ENCODE results near the gene GET4. TPM values are rescaled to one million over a fixed set of nuclear protein-coding genes. Genes with fewer than 3 reads are reported as not detected.

The GET4 gene
- total RNA-seq, 2 donors from 2014 or later = 34.8 to 42.2 TPM

DNA sequence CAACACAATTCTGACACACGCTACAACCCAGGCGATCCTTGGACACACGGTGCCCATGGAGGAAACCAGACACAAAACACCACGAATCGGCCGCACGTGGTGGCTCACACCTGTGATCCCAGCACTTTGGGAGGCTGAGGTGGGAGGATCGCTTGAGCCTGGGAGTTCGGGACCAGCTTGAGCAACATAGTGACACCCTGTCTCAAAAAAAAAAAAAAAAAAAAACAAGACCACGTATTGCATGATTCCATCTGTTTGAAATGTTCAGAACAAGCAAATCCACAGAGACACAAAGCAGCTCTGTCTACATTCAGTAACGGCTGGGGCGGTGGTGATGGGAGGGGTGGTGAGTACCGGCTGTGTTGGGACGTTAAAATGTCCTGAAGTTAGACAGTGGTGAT, 53.0 kb downstream of the GET4 start:
- no peak for TF ChIP-seq POLR2A (IDR thresholded peaks at IDR 0.05)
- TF ChIP-seq, protein P1, sequence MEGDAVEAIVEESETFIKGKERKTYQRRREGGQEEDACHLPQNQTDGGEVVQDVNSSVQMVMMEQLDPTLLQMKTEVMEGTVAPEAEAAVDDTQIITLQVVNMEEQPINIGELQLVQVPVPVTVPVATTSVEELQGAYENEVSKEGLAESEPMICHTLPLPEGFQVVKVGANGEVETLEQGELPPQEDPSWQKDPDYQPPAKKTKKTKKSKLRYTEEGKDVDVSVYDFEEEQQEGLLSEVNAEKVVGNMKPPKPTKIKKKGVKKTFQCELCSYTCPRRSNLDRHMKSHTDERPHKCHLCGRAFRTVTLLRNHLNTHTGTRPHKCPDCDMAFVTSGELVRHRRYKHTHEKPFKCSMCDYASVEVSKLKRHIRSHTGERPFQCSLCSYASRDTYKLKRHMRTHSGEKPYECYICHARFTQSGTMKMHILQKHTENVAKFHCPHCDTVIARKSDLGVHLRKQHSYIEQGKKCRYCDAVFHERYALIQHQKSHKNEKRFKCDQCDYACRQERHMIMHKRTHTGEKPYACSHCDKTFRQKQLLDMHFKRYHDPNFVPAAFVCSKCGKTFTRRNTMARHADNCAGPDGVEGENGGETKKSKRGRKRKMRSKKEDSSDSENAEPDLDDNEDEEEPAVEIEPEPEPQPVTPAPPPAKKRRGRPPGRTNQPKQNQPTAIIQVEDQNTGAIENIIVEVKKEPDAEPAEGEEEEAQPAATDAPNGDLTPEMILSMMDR (IDR thresholded peaks at IDR 0.05) = no peak
- intact Hi-C loops (cut with DNase I) = no loop called here
- H3K4me1 ChIP-seq = no peaks in the 10 kb centered on the region
- no peak overlapping the region for H3K4me3 ChIP-seq
- no peaks in the 10 kb centered on the region for H3K27me3 ChIP-seq
- DNase-seq (peak in 2 of 4 donors; percentile 1), ATAC-seq (no peak)
- H3K36me3 ChIP-seq (replicated peaks in 1 of 2; ENCODE audit: insufficient read depth in 1 of 2, low read depth in 2 of 2) = no peaks in the 10 kb centered on the region
- WGBS, 2 donors = 88 to 92% methylated on average over 14 of the region's 14 CpGs
- no peak overlapping the region for H3K27ac ChIP-seq
- H3K9me3 ChIP-seq = no peaks in the 10 kb centered on the region

DNA sequence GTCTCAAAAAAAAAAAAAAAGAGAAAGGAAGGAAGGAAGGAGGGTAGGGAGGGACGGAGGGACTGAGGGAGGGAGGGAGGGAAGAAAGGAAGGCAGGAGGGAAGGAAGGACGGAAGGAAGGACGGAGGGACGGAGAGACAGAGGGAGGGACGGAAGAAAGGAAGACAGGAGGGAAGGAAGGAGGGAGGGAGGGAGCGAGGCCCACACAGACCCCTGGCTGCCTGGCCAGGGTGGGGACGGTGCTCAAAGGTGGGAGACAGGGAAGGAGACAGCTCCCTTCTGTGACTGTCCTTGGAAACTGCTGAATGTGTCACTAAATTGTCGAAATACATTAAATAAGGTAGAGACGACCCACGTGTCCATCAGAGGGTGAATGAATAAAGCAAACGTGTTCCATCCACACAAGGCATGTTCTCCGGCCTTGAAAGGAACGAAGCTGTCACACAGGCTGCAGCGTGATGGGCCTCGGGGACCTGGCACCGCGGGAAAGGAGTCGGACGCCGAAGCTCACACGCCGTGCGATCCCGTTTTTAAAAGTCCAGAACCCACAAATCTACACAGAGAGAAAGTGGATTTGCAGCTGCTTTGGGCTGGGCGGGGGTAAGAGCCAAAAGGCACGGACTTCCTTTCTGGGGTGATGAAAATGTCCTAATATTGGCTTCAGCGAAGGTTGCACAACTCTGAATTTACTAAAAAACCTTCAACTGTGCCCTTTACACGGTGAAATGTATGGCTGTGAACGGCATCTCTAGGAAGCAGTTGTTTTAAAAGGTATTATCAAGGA, 54.8 kb downstream of the GET4 start:
- no peaks in the 10 kb centered on the region for H3K4me1 ChIP-seq
- H3K27me3 ChIP-seq = no peaks in the 10 kb centered on the region
- H3K27ac ChIP-seq = no peak overlapping the region
- no peaks in the 10 kb centered on the region for H3K9me3 ChIP-seq
- H3K4me3 ChIP-seq = no peak overlapping the region
- no peak for ATAC-seq
- WGBS, 2 donors = 70 to 78% methylated on average over 28 to 29 of the region's 29 CpGs
- no peaks in the 10 kb centered on the region for H3K36me3 ChIP-seq (replicated peaks in 1 of 2; ENCODE audit: insufficient read depth in 1 of 2, low read depth in 2 of 2)
- DNase-seq = peak in 1 of 4 donors; percentile 3
- intact Hi-C loops (cut with DNase I) = no loop called here
- TF ChIP-seq, protein P1 (IDR thresholded peaks at IDR 0.05) = no peak
- no peak for TF ChIP-seq POLR2A (IDR thresholded peaks at IDR 0.05)

DNA sequence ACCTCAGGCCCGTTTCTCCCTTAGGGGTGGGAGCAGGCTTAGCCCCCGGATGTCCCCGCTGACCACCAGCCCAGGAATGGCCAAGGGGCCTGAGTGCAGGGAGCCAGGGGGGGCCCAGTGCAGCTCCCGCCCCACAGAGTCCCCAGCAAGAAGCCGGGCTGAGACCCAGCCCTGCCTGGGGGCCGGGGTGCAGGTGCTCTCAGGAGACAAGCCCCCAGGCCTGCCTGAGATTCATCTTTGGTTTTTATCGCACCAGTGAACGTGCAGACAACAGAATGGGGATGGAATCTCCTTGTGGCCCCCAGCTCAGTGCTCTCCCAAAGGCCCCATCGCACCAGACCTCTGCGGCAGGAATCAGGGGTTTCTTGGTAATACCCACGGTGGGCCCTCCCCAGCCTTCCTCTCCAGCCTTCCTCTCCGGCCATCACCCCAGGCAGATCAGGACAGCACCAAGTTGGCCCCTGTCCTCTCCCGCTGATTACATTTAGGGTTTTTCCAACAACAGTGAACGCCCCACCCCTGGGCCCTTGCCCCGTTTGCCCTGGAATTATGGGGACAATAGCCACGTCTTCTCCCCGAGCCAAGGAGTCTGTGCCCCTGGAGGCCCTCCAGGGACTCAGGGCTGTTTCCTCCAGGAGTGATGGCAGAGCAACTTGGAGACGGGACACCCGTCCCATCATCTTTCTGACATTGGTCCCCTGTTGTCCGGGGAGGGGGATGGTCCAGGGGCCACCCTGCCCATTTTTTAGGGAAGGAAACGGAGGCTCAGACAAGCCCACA, 55.7 kb downstream of the GET4 start:
- Histone ChIP-seq H3K4me3 (no peak overlapping the region), H3K4me1 (no peaks in the 10 kb centered on the region), H3K9me3 (no peaks in the 10 kb centered on the region), H3K36me3 (replicated peaks in 1 of 2; ENCODE audit: insufficient read depth in 1 of 2, low read depth in 2 of 2) (no peaks in the 10 kb centered on the region), H3K27me3 (no peaks in the 10 kb centered on the region), H3K27ac (no peak overlapping the region)
- WGBS, 2 donors = 88 to 89% methylated on average over 18 to 20 of the region's 21 CpGs
- ATAC-seq (no peak), DNase-seq (peak in 1 of 4 donors; percentile 6)
- intact Hi-C loops (cut with DNase I) = no loop called here
- TF ChIP-seq, protein P1 (IDR thresholded peaks at IDR 0.05) = no peak
- no peak for TF ChIP-seq POLR2A (IDR thresholded peaks at IDR 0.05)

DNA sequence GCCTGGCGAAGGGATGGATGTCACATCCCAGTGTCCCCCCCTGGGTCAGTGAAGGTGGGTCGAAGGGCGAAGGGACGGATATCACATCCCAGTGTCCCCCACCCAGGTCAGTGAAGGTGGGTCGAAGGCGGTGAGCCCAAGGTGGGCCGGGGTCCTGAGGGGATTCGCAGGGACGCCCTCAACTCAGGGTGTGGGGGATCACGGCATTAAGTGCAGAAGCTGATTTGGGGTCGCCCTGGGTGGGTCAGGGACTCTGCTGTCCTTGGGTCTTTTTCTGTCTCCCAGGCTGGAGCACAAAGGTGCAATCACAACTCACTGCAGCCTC, 56.3 kb downstream of the GET4 start:
- Histone ChIP-seq H3K27ac (no peak overlapping the region), H3K9me3 (no peaks in the 10 kb centered on the region), H3K4me1 (no peaks in the 10 kb centered on the region), H3K27me3 (no peaks in the 10 kb centered on the region), H3K36me3 (replicated peaks in 1 of 2; ENCODE audit: insufficient read depth in 1 of 2, low read depth in 2 of 2) (no peaks in the 10 kb centered on the region), H3K4me3 (no peak overlapping the region)
- ATAC-seq (no peak), DNase-seq (peak in 1 of 4 donors; percentile 7)
- intact Hi-C loops (cut with DNase I) = no loop called here
- WGBS, 2 donors = 92 to 93% methylated on average over 10 of the region's 11 CpGs
- TF ChIP-seq POLR2A (IDR thresholded peaks at IDR 0.05) = no peak
- TF ChIP-seq, protein P1 (IDR thresholded peaks at IDR 0.05) = no peak

Data from body of pancreas (tissue), 4 donors.